PC-9 (cell line): ENCODE measurements around the gene MAS1L. TPM values are rescaled to one million over a fixed set of nuclear protein-coding genes. Genes with fewer than 3 reads are reported as not detected.

Source experiments
- BruUV-seq: library from RNA; stranded (reverse); fragments of 400-500 nt; replicated peaks from 2 replicates; lab custom pipeline; 2021; lab: Mats Ljungman, UMichigan
- CTCF ChIA-PET: fragments of 300-600 bp; sonication (Branson Sonifier 250); formaldehyde crosslinking; loops from one replicate; lab custom pipeline; 2022; ENCODE audit warnings: antibody characterized with exemption; lab: Charles Lee
- POLR2A ChIA-PET: fragments of 300-600 bp; sonication (Branson Sonifier 250); formaldehyde crosslinking; loops from one replicate; lab custom pipeline; 2022; ENCODE audit warnings: antibody characterized with exemption; ENCODE audit not compliant: unreplicated experiment; lab: Charles Lee
- DNase-seq, 2 experiments: peaks; one replicate each; pipeline versions ENCODE4 v3.0.0 to v3.0.0-alpha.2; 2015 to 2022; ENCODE audit warnings: mixed read lengths in 1 of 2
- H2AFZ ChIP-seq: fragments of 200-600 bp; sonication (generic); 2 replicates; pipeline ENCODE4 v1.8.1; 2017; ENCODE audit warnings: antibody characterized with exemption
- H3F3A ChIP-seq: fragments of 200-600 bp; sonication (generic); 2 replicates; pipeline ENCODE4 v1.8.1; 2017; ENCODE audit warnings: antibody characterized with exemption, mild to moderate bottlenecking, low read depth; ENCODE audit not compliant: insufficient read depth
- H3K27ac ChIP-seq: fragments of 200-600 bp; sonication (generic); 2 replicates; pipeline ENCODE4 v1.6.1; 2016; ENCODE audit warnings: mixed run types
- H3K27me3 ChIP-seq: fragments of 200-600 bp; sonication (generic); 2 replicates; pipeline ENCODE4 v1.6.1; 2016; ENCODE audit warnings: low read depth, mixed run types; ENCODE audit not compliant: insufficient read depth
- H3K36me3 ChIP-seq: fragments of 200-600 bp; sonication (generic); 2 replicates; pipeline ENCODE4 v1.6.1; 2016; ENCODE audit warnings: low read depth, mixed run types
- H3K4me1 ChIP-seq: fragments of 200-600 bp; sonication (generic); replicated peaks from 2 replicates; pipeline ENCODE4 v1.6.1; 2016; ENCODE audit warnings: mixed run types; ENCODE audit not compliant: insufficient read depth
- H3K4me2 ChIP-seq: fragments of 200-600 bp; sonication (generic); 2 replicates; pipeline ENCODE4 v1.6.1; 2017; ENCODE audit warnings: mixed run types
- H3K4me3 ChIP-seq: fragments of 200-600 bp; sonication (generic); 2 replicates; pipeline ENCODE4 v1.6.1; 2016; ENCODE audit warnings: mixed run types
- H3K79me2 ChIP-seq: fragments of 200-600 bp; sonication (generic); 2 replicates; pipeline ENCODE4 v1.6.1; 2017; ENCODE audit warnings: low read depth, mixed run types
- H3K9me2 ChIP-seq: fragments of 200-600 bp; sonication (generic); 2 replicates; pipeline ENCODE4 v1.8.1; 2017; ENCODE audit warnings: mild to moderate bottlenecking; ENCODE audit not compliant: insufficient read depth
- H3K9me3 ChIP-seq: fragments of 200-600 bp; sonication (generic); 2 replicates; pipeline ENCODE4 v1.8.1; 2016; ENCODE audit warnings: low read depth; ENCODE audit not compliant: insufficient read depth
- H4K20me1 ChIP-seq: fragments of 200-600 bp; sonication (generic); 2 replicates; pipeline ENCODE4 v1.8.1; 2017; ENCODE audit not compliant: insufficient read depth
- EZH2 ChIP-seq: fragments of 200-600 bp; sonication (generic); IDR thresholded peaks from 2 replicates; pipeline ENCODE4 v1.8.0; 2017; ENCODE audit warnings: antibody characterized with exemption, low read depth
- intact Hi-C: fragments of 100-400 bp; cut with micrococcal nuclease; formaldehyde crosslinking; loops from one replicate; pipeline ENCODE4 v1.10.0; 2022; ENCODE audit not compliant: unreplicated experiment
- total RNA-seq: library from RNA; stranded (reverse); gene quantifications from 2 replicates; pipeline ENCODE4 v1.2.3, GENCODE V29; 2021
- TF ChIP-seq, protein P1 (sequence below): fragments of 200-600 bp; sonication (generic); conservative IDR thresholded peaks from 2 replicates; pipeline ENCODE4 v1.6.1; 2017; ENCODE audit warnings: mixed run types, antibody characterized with exemption, mild to moderate bottlenecking, moderate library complexity

MAS1L gene
- total RNA-seq, 1 experiment from 2014 or later = not detected

GRCh38 chr6:29506446-29507067 lies 18.8 kb upstream of the MAS1L start:
- intact Hi-C loops = no loop called here
- Histone ChIP-seq H3K4me3 (no peak overlapping the region), H4K20me1 (no peaks in the 10 kb centered on the region), H3K27me3 (0 out of 2 replicates have a peak, but pooled peaks cover 6% of the 10 kb centered on the region), H3K79me2 (no peaks in the 10 kb centered on the region), H3K9me2 (no peaks in the 10 kb centered on the region), H3K4me2 (no peak overlapping the region), H3K27ac (no peak overlapping the region), H3K36me3 (no peaks in the 10 kb centered on the region), H3K9me3 (no peaks in the 10 kb centered on the region), H2AFZ (no peak overlapping the region), H3F3A (no peaks in the 10 kb centered on the region), H3K4me1 (no peaks in the 10 kb centered on the region)
- CTCF ChIA-PET = no interaction called here
- POLR2A ChIA-PET = no interaction called here
- no peak for DNase-seq
- no TSS peak for BruUV-seq
- TF ChIP-seq, protein P1, sequence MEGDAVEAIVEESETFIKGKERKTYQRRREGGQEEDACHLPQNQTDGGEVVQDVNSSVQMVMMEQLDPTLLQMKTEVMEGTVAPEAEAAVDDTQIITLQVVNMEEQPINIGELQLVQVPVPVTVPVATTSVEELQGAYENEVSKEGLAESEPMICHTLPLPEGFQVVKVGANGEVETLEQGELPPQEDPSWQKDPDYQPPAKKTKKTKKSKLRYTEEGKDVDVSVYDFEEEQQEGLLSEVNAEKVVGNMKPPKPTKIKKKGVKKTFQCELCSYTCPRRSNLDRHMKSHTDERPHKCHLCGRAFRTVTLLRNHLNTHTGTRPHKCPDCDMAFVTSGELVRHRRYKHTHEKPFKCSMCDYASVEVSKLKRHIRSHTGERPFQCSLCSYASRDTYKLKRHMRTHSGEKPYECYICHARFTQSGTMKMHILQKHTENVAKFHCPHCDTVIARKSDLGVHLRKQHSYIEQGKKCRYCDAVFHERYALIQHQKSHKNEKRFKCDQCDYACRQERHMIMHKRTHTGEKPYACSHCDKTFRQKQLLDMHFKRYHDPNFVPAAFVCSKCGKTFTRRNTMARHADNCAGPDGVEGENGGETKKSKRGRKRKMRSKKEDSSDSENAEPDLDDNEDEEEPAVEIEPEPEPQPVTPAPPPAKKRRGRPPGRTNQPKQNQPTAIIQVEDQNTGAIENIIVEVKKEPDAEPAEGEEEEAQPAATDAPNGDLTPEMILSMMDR = no peak
- TF ChIP-seq EZH2 = no peak

DNA sequence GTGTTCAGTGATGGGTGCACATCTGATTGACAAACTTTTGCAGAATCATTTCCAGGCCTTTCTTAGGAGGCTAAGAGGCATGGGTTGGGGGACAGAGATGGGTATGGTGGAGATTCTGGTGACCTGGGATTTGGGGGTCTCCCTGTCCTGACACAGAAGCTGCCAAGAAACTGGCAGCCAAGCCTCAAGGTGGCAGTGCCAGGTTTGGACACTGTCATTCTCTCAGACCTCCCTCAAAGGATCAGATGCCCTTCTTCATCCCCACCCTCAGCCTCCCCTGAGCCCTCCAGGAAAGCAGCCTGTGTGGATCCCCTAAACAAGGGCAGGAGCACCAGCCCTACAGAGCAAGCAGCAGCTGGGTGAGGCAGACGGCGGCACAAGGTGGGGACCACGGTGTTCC lies 18.1 kb upstream of the MAS1L start:
- Histone ChIP-seq H2AFZ (no peak overlapping the region), H4K20me1 (no peaks in the 10 kb centered on the region), H3K27ac (no peak overlapping the region), H3F3A (no peaks in the 10 kb centered on the region), H3K4me3 (no peak overlapping the region), H3K4me2 (no peak overlapping the region), H3K36me3 (no peaks in the 10 kb centered on the region), H3K79me2 (no peaks in the 10 kb centered on the region), H3K9me2 (no peaks in the 10 kb centered on the region), H3K9me3 (no peaks in the 10 kb centered on the region), H3K27me3 (peaks cover 9% of the 10 kb centered on the region; the same call in 1 of the 2 replicates), H3K4me1 (no peaks in the 10 kb centered on the region)
- ChIA-PET CTCF (no interaction called here), POLR2A (no interaction called here)
- intact Hi-C loops = no loop called here
- no peak for TF ChIP-seq EZH2
- TF ChIP-seq, protein P1 = no peak
- no peak for DNase-seq
- BruUV-seq = no TSS peak

DNA sequence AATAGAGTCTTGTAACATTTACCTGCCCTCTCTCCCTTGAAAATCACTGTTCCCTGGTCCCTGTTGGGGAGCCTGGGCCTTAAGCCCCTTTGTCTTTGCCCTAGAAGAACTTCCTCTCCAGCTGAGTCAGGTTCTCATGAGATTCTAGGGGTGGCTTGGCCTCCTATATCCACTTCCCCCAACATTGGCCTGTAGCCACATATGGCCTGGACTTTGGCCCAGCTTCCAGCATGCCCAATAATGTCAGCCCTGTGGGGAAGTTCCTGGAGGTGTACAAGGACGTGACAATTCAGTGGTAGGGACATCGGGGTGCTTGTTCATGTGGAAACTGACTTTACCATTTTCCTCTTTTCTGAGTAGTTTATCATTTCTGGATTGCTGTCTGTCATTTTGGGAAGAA lies 17.2 kb upstream of the MAS1L start:
- POLR2A ChIA-PET = no interaction called here
- no peak for TF ChIP-seq EZH2
- TF ChIP-seq, protein P1 = no peak
- H3K27me3 ChIP-seq = peaks cover 12% of the 10 kb centered on the region; the same call in 1 of the 2 replicates

More for the DNA sequence above, 17.2 kb upstream of the MAS1L start:
- BruUV-seq = no TSS peak
- Histone ChIP-seq H3K4me2 (no peak overlapping the region), H3K4me3 (no peak overlapping the region), H3K9me3 (no peaks in the 10 kb centered on the region), H3K9me2 (no peaks in the 10 kb centered on the region), H3K27ac (no peak overlapping the region), H3F3A (no peaks in the 10 kb centered on the region), H3K4me1 (no peaks in the 10 kb centered on the region), H4K20me1 (no peaks in the 10 kb centered on the region), H2AFZ (no peak overlapping the region), H3K36me3 (no peaks in the 10 kb centered on the region), H3K79me2 (no peaks in the 10 kb centered on the region)
- intact Hi-C loops = no loop called here
- DNase-seq = no peak
- CTCF ChIA-PET = no interaction called here
